DOHH2 (cell line): ENCODE measurements around the gene PLB1.

Experiments
- H3F3A ChIP-seq: fragments of 200-600 bp; sonication (generic), shearing (Covaris generic); 2 replicates; pipeline ENCODE4 v1.6.0; 2016; ENCODE audit warnings: antibody characterized with exemption, mild to moderate bottlenecking; ENCODE audit not compliant: control insufficient read depth, insufficient read depth
- H3K27ac ChIP-seq: fragments of 200-600 bp; sonication (generic); 2 replicates; pipeline ENCODE4 v1.5.1; 2014; ENCODE audit warnings: low read depth, mild to moderate bottlenecking, low read length, moderate library complexity
- H3K27me3 ChIP-seq: fragments of 200-600 bp; sonication (generic); 2 replicates; pipeline ENCODE4 v1.6.1; 2014; ENCODE audit warnings: mild to moderate bottlenecking, low read length, mixed read lengths; ENCODE audit not compliant: control insufficient read depth
- H3K36me3 ChIP-seq: fragments of 200-600 bp; sonication (generic); 2 replicates; pipeline ENCODE4 v1.6.1; 2014; ENCODE audit warnings: mild to moderate bottlenecking, low read length, moderate library complexity, mixed read lengths; ENCODE audit not compliant: control insufficient read depth
- H3K4me1 ChIP-seq: fragments of 200-600 bp; sonication (generic); 2 replicates; pipeline ENCODE4 v1.6.1; 2014; ENCODE audit warnings: mild to moderate bottlenecking, low read length, mixed read lengths; ENCODE audit not compliant: control insufficient read depth
- H3K4me2 ChIP-seq: fragments of 200-600 bp; sonication (generic); 2 replicates; pipeline ENCODE4 v1.6.0; 2014; ENCODE audit warnings: mild to moderate bottlenecking, low read length, moderate library complexity
- H3K4me3 ChIP-seq: fragments of 200-600 bp; sonication (generic); 2 replicates; pipeline ENCODE4 v1.5.1; 2014; ENCODE audit warnings: mild to moderate bottlenecking, low read length, mixed read lengths
- H3K79me2 ChIP-seq: fragments of 200-600 bp; sonication (generic); 2 replicates; pipeline ENCODE4 v1.6.1; 2014; ENCODE audit warnings: mild to moderate bottlenecking, low read length, mixed read lengths; ENCODE audit not compliant: control insufficient read depth
- H3K9me2 ChIP-seq: fragments of 200-600 bp; sonication (generic); replicated peaks from 2 replicates; pipeline ENCODE4 v1.6.1; 2014; ENCODE audit warnings: mild to moderate bottlenecking, low read length, mixed read lengths; ENCODE audit not compliant: control insufficient read depth
- H3K9me3 ChIP-seq: fragments of 200-600 bp; sonication (generic); 2 replicates; pipeline ENCODE4 v1.6.1; 2014; ENCODE audit warnings: antibody characterized with exemption, low read length, mixed read lengths; ENCODE audit not compliant: control insufficient read depth, insufficient read depth
- H4K20me1 ChIP-seq: fragments of 200-600 bp; sonication (generic); 2 replicates; pipeline ENCODE4 v1.6.0; 2014; ENCODE audit warnings: low read depth, mild to moderate bottlenecking, antibody characterized with exemption, low read length, moderate library complexity; ENCODE audit not compliant: control insufficient read depth, insufficient read depth
- CTCF ChIP-seq: fragments of 200-600 bp; sonication (generic); IDR thresholded peaks from one replicate; pipeline ENCODE4 v1.5.1; 2014; ENCODE audit warnings: antibody characterized with exemption, mild to moderate bottlenecking, low read depth, low read length; ENCODE audit not compliant: poor library complexity, severe bottlenecking
- EZH2phosphoT487 ChIP-seq: fragments of 200-600 bp; sonication (generic); IDR thresholded peaks from 2 replicates; pipeline ENCODE4 v1.6.1; 2017; ENCODE audit warnings: borderline replicate concordance, mild to moderate bottlenecking, antibody characterized with exemption, low read length, moderate library complexity, mixed read lengths

Gene PLB1

DNA sequence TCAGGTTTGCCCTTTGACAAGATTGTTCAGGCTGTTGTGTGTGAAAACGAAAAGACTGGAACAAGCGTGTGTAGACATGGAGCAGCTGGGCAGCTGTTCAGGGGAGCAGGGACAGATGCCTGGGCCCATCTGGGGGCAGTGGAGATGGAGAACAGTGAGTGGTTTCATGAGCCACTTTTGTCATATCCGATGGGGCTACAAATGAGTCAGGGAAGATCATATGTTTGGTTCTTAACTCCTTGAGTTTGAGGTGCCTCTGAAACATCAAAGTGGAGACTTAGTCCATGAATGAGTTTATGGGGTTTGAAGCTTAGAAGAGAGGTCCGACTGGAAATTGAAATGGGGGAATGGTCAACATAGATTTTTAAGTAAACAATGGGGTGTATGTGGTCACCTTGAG lies 9.3 kb upstream of the PLB1 start:
- no peak for TF ChIP-seq CTCF
- TF ChIP-seq EZH2phosphoT487 = no peak
- H3K27ac ChIP-seq = no peak overlapping the region
- no peaks in the 10 kb centered on the region for H3K9me3 ChIP-seq

DNA sequence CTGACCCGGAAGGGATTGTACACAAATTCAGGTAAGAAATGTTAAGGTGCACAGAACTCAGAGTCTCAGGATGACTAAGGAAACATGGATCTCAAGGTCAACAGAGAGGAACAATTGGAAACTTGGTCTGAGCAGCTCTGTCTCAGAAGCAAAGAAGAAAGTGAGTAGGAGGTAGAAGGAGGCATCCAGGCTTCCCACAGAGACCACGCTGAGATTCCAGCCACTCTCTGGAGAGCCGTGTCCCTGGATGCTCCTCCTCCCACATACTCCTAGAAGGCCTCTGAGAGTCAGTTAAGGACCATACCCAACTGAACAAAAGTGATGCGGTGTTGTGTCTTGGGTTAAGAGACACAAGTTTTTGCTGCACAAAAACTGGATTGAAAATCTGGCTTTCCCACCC lies 8.6 kb upstream of the PLB1 start:
- no peak overlapping the region for H3K4me2 ChIP-seq
- H3K79me2 ChIP-seq = no peaks in the 10 kb centered on the region
- no peaks in the 10 kb centered on the region for H3K9me2 ChIP-seq
- no peaks in the 10 kb centered on the region for H4K20me1 ChIP-seq
- H3K27me3 ChIP-seq = no peaks in the 10 kb centered on the region; the same call in 1 of the 2 replicates
- H3K36me3 ChIP-seq = no peaks in the 10 kb centered on the region
- no peak for TF ChIP-seq CTCF
- H3F3A ChIP-seq = no peaks in the 10 kb centered on the region
- no peaks in the 10 kb centered on the region for H3K4me1 ChIP-seq
- no peak overlapping the region for H3K27ac ChIP-seq
- no peak overlapping the region for H3K4me3 ChIP-seq
- H3K9me3 ChIP-seq = no peaks in the 10 kb centered on the region

More for the DNA sequence above, 9.3 kb upstream of the PLB1 start:
- Histone ChIP-seq H3K4me1 (no peaks in the 10 kb centered on the region), H3K4me2 (no peak overlapping the region), H3K36me3 (no peaks in the 10 kb centered on the region), H3K27me3 (no peaks in the 10 kb centered on the region), H3K79me2 (no peaks in the 10 kb centered on the region), H4K20me1 (no peaks in the 10 kb centered on the region), H3F3A (no peaks in the 10 kb centered on the region), H3K4me3 (no peak overlapping the region), H3K9me2 (no peaks in the 10 kb centered on the region)

DNA sequence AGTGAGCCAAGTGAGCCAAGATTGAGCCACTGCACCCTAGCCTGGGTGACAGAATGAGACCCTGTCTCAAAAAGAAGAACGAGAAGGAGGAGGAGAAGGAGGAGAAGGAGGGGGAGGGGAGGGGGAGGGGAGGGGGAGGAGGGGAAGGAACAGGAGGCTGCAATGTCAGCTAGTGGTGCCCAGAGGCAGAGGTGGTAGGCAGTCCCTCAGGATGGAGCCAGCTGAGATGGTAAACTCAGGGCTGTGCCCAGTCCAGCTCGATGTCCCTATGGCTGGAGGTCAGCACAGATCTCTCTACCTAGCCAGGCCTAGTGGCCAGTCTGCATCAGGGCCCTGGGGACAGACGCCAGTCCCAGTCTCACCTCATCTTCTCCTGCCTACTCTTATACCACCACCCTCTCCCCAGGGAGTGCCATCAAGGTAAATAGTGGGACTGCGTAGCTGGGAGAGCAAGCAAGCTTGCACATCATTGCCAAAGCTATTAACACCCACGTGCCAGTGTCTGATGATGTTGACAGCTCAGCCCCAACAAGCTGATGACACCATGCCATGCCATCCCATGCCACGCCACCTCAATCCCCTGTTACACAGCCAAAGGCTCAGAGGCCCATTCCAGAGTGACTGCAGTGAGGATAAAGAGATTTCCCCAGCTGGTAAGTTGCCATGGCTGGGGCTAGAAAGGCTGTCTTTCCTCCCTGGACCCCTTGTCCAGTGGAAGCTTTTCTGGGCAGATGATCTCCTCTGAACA lies 7.6 kb upstream of the PLB1 start:
- Histone ChIP-seq H3K4me1 (no peaks in the 10 kb centered on the region), H3K36me3 (no peaks in the 10 kb centered on the region), H3K9me3 (no peaks in the 10 kb centered on the region), H3F3A (no peaks in the 10 kb centered on the region), H3K27me3 (no peaks in the 10 kb centered on the region; the same call in 1 of the 2 replicates), H4K20me1 (no peaks in the 10 kb centered on the region), H3K27ac (no peak overlapping the region), H3K4me2 (no peak overlapping the region), H3K79me2 (no peaks in the 10 kb centered on the region), H3K4me3 (no peak overlapping the region), H3K9me2 (no peaks in the 10 kb centered on the region)
- no peak for TF ChIP-seq EZH2phosphoT487
- TF ChIP-seq CTCF = no peak
